Fibroblast of lung (primary cell): ENCODE measurements around the gene KANSL2. TPM values are rescaled to one million over a fixed set of nuclear protein-coding genes. Genes with fewer than 3 reads are reported as not detected.

Experiments used
- DNase-seq, 2 donors: peaks; one replicate each; pipeline versions ENCODE4 v3.0.0 to v3.0.0-alpha.2; 2010; ENCODE audit warnings: low read depth in 2 of 2
- H2AFZ ChIP-seq: 2 replicates; pipeline ENCODE4 v1.5.1; 2012; ENCODE audit warnings: low read length, control low read depth, inconsistent platforms
- H3K27ac ChIP-seq: 2 replicates; pipeline ENCODE4 v1.5.1; 2011; ENCODE audit warnings: low read length, control low read depth; ENCODE audit not compliant: insufficient read depth
- H3K27me3 ChIP-seq: 2 replicates; pipeline ENCODE4 v1.5.1; 2011; ENCODE audit warnings: mild to moderate bottlenecking, low read length; ENCODE audit not compliant: control insufficient read depth, insufficient read depth
- H3K36me3 ChIP-seq: 2 replicates; pipeline ENCODE4 v1.5.1; 2011; ENCODE audit warnings: low read length; ENCODE audit not compliant: control insufficient read depth, insufficient read depth
- H3K4me1 ChIP-seq: 2 replicates; pipeline ENCODE4 v1.5.1; 2011; ENCODE audit warnings: low read length; ENCODE audit not compliant: control insufficient read depth, insufficient read depth; ENCODE audit errors: extremely low read depth
- H3K4me2 ChIP-seq: 2 replicates; pipeline ENCODE4 v1.5.1; 2011; ENCODE audit warnings: low read length, control low read depth; ENCODE audit not compliant: insufficient read depth; ENCODE audit errors: extremely low read depth
- H3K4me3 ChIP-seq, 4 experiments: fragments of 200-600 bp in 1 of 4; sonication (generic) in 1 of 4; replicated peaks in 1 of 4; 2 replicates each; pipeline ENCODE4 v1.5.1; 2011 to 2016; ENCODE audit warnings: low read length in 4 of 4, low read depth in 3 of 4, mild to moderate bottlenecking in 3 of 4, control low read depth in 2 of 4, inconsistent platforms in 1 of 4, mixed read lengths in 1 of 4; ENCODE audit not compliant: insufficient read depth in 1 of 4; ENCODE audit errors: control extremely low read depth in 1 of 4
- H3K79me2 ChIP-seq: 2 replicates; pipeline ENCODE4 v1.5.1; 2012; ENCODE audit warnings: mild to moderate bottlenecking, low read length, inconsistent platforms; ENCODE audit not compliant: control insufficient read depth, insufficient read depth
- H3K9ac ChIP-seq: 2 replicates; pipeline ENCODE4 v1.5.1; 2011; ENCODE audit warnings: mild to moderate bottlenecking, low read length, control low read depth; ENCODE audit not compliant: insufficient read depth
- H3K9me3 ChIP-seq: 2 replicates; pipeline ENCODE4 v1.5.1; 2012; ENCODE audit warnings: low read depth, low read length; ENCODE audit not compliant: control insufficient read depth, insufficient read depth
- H4K20me1 ChIP-seq: 2 replicates; pipeline ENCODE4 v1.5.1; 2011; ENCODE audit warnings: low read length; ENCODE audit not compliant: control insufficient read depth, insufficient read depth; ENCODE audit errors: extremely low read depth
- EZH2 ChIP-seq: IDR thresholded peaks from 2 replicates; pipeline ENCODE4 v1.5.1; 2012; ENCODE audit warnings: low read length, control low read depth, mild to moderate bottlenecking; ENCODE audit errors: missing control alignments
- polyA plus RNA-seq, 2 donors: library from polyadenylated mRNA; depleted of rRNA in 1 of 2; stranded (reverse) in 1 of 2; unstranded in 1 of 2; fragments of >200 nt; gene quantifications; 2 replicates each; pipeline ENCODE4 v1.2.1, GENCODE V29; 2011 to 2012; ENCODE audit warnings: missing spikeins in 1 of 2
- total RNA-seq: library from RNA; depleted of rRNA; stranded (reverse); fragments of >200 nt; gene quantifications from 2 replicates; pipeline ENCODE4 v1.2.1, GENCODE V29; 2014
- TF ChIP-seq, protein P1 (sequence below), 2 donors: IDR thresholded peaks in 1 of 2; conservative IDR thresholded peaks in 1 of 2; 1 replicate in 1 of 2; 2 replicates in 1 of 2; pipeline ENCODE4 v1.5.1; 2011 to 2012; ENCODE audit warnings: low read length in 2 of 2, control low read depth in 1 of 2, inconsistent platforms in 1 of 2, low read depth in 1 of 2, mild to moderate bottlenecking in 1 of 2

KANSL2 gene
- total and polyA plus RNA-seq, 2 donors (not counting 1 experiment from before 2014, with no cell fraction given) = 38.8 to 51.2 TPM

DNA sequence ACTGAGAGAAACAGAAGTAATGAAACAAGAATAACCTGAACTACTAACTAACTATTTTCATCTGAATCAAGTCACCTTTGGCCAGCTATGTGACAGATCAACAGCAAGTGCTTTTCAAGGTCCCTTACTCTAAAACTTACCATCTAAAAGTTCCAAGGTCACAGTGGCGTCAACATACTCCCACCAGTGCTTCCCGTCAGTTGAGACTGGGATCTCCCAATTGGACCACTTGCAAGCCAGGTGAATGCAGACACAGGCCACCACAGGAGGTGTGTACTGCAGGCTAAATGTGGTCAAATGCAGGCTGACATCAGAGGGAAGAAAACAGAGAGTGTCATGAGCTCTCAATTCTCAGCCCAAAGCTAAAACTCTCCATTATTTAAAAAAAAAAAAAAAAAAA is 13.8 kb upstream of the KANSL2 start:
- Histone ChIP-seq H3K9ac (no peak overlapping the region), H3K27ac (no peak overlapping the region), H2AFZ (no peak overlapping the region), H3K4me3 (no peak overlapping the region), H3K79me2 (no peaks in the 10 kb centered on the region), H3K4me2 (no peak overlapping the region), H3K27me3 (no peaks in the 10 kb centered on the region), H3K36me3 (peaks cover 8% of the 10 kb centered on the region), H3K9me3 (no peaks in the 10 kb centered on the region), H3K4me1 (no peaks in the 10 kb centered on the region), H4K20me1 (no peaks in the 10 kb centered on the region)
- no peak for TF ChIP-seq EZH2
- TF ChIP-seq, protein P1, sequence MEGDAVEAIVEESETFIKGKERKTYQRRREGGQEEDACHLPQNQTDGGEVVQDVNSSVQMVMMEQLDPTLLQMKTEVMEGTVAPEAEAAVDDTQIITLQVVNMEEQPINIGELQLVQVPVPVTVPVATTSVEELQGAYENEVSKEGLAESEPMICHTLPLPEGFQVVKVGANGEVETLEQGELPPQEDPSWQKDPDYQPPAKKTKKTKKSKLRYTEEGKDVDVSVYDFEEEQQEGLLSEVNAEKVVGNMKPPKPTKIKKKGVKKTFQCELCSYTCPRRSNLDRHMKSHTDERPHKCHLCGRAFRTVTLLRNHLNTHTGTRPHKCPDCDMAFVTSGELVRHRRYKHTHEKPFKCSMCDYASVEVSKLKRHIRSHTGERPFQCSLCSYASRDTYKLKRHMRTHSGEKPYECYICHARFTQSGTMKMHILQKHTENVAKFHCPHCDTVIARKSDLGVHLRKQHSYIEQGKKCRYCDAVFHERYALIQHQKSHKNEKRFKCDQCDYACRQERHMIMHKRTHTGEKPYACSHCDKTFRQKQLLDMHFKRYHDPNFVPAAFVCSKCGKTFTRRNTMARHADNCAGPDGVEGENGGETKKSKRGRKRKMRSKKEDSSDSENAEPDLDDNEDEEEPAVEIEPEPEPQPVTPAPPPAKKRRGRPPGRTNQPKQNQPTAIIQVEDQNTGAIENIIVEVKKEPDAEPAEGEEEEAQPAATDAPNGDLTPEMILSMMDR (conservative IDR thresholded peaks at IDR 0.05 in 1 of 2, IDR thresholded peaks at IDR 0.05 in 1 of 2; ENCODE audit: low read depth in 1 of 2, low read length in 2 of 2) = no peak
- DNase-seq = no peak

DNA sequence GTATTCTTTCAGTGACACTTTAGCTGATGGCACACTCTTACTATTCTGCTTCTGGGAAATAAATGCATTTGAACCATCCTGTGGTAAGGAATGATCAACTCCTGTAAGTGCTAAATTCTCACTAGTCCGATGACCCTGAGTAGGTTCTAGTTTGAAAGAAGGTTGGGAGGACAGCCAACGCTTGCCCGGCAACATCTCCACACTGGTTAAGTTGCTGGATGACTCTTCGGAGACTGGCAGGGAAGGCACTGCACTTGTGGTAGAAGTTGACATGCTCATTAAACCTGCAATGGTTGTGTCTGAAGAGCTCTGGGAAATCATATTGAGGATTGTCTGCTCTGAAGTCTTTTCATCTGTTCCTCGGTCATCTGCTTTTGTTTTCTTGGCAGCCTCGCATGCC is 12.0 kb upstream of the KANSL2 start:
- Histone ChIP-seq H3K9me3 (no peaks in the 10 kb centered on the region), H3K36me3 (peaks cover 8% of the 10 kb centered on the region), H3K4me1 (no peaks in the 10 kb centered on the region), H3K4me2 (no peak overlapping the region), H3K4me3 (no peak overlapping the region), H2AFZ (no peak overlapping the region), H3K79me2 (no peaks in the 10 kb centered on the region), H4K20me1 (no peaks in the 10 kb centered on the region), H3K27ac (no peak overlapping the region), H3K9ac (no peak overlapping the region), H3K27me3 (no peaks in the 10 kb centered on the region)
- no peak for TF ChIP-seq EZH2
- TF ChIP-seq, protein P1 (conservative IDR thresholded peaks at IDR 0.05 in 1 of 2, IDR thresholded peaks at IDR 0.05 in 1 of 2; ENCODE audit: low read depth in 1 of 2, low read length in 2 of 2) = no peak
- no peak for DNase-seq

DNA sequence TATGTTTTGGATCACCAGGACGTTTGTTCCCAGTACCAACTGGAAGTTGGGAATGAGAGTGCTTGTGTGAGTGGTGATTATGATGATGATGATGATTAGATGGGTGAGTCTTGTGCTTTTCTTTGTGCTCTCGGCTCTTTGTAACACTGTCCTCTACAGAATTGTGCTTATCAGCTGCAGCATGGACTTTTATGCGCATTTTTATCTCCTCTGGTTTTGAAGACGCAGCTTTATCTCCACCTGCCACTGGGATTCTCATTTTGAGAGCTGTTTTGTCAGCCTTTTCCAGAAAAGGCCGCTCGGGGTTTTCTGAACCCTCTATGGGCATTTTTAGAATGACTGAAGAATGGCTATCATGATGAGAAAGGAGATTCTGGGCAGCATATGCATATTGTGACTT is 11.5 kb upstream of the KANSL2 start:
- H4K20me1 ChIP-seq = no peaks in the 10 kb centered on the region
- no peaks in the 10 kb centered on the region for H3K4me1 ChIP-seq
- H3K27me3 ChIP-seq = no peaks in the 10 kb centered on the region
- TF ChIP-seq, protein P1 (conservative IDR thresholded peaks at IDR 0.05 in 1 of 2, IDR thresholded peaks at IDR 0.05 in 1 of 2; ENCODE audit: low read depth in 1 of 2, low read length in 2 of 2) = no peak
- no peak for TF ChIP-seq EZH2
- H2AFZ ChIP-seq = no peak overlapping the region
- H3K9ac ChIP-seq = no peak overlapping the region
- no peaks in the 10 kb centered on the region for H3K9me3 ChIP-seq
- H3K79me2 ChIP-seq = no peaks in the 10 kb centered on the region
- peaks cover 8% of the 10 kb centered on the region for H3K36me3 ChIP-seq
- no peak overlapping the region for H3K27ac ChIP-seq
- DNase-seq = no peak
- no peak overlapping the region for H3K4me2 ChIP-seq
- H3K4me3 ChIP-seq = no peak overlapping the region
